ENCODE measurements around the gene GPC1. TPM values are rescaled to one million over a fixed set of nuclear protein-coding genes. Genes with fewer than 3 reads are reported as not detected.

Gene GPC1
- total and polyA plus RNA-seq, 12 donors: 104 to 287 (median 181) TPM

- peaks cover 0 to 16% (median 10%) of the 10 kb centered on the region in 9 donors for H3K4me1 ChIP-seq
- no peak for DNase-seq
- TF ChIP-seq CTCF (IDR thresholded peaks at IDR 0.05): no peak
- no peak overlapping the region for H3K27ac ChIP-seq
- intact Hi-C loops (cut with DNase I): no loop called here
- H3K36me3 ChIP-seq: peaks cover 0 to 15% (median 4%) of the 10 kb centered on the region in 9 donors
- WGBS, 2 donors: 92 to 93% methylated on average over 6 of the region's 6 CpGs
- H3K4me3 ChIP-seq: no peak overlapping the region
- ATAC-seq: peak in 1 of 8 donors; percentile 2
- H3K27me3 ChIP-seq: no peaks in the 10 kb centered on the region
- peaks cover 0 to 31% (median 15%) of the 10 kb centered on the region in 11 donors for H3K9me3 ChIP-seq
These were observed 34.3 kb downstream of the GPC1 start for GRCh38 chr2:240469740-240470139.

- intact Hi-C loops (cut with DNase I): no loop called here
- no peaks in the 10 kb centered on the region for H3K4me1 ChIP-seq
- no peaks in the 10 kb centered on the region for H3K27me3 ChIP-seq
- 96 to 97% methylated on average over 11 of the region's 11 CpGs for WGBS, 2 donors
- H3K27ac ChIP-seq: no peak overlapping the region
- H3K4me3 ChIP-seq: no peak overlapping the region
- no peaks in the 10 kb centered on the region for H3K36me3 ChIP-seq
- DNase-seq (no peak), ATAC-seq (no peak)
- H3K9me3 ChIP-seq: peaks cover 0 to 49% (median 18%) of the 10 kb centered on the region in 11 donors
- no peak for TF ChIP-seq CTCF (IDR thresholded peaks at IDR 0.05)
These were observed 36.8 kb downstream of the GPC1 start for GRCh38 chr2:240472078-240472790.

- no peak overlapping the region for H3K27ac ChIP-seq
- intact Hi-C loops (cut with DNase I): no loop called here
- no peaks in the 10 kb centered on the region for H3K36me3 ChIP-seq
- H3K4me3 ChIP-seq: no peak overlapping the region
- TF ChIP-seq CTCF (IDR thresholded peaks at IDR 0.05): no peak
- 96 to 97% methylated on average over 4 of the region's 4 CpGs for WGBS, 2 donors
- ATAC-seq (no peak), DNase-seq (no peak)
- no peaks in the 10 kb centered on the region for H3K27me3 ChIP-seq
- no peaks in the 10 kb centered on the region for H3K4me1 ChIP-seq
- peaks cover 0 to 49% (median 18%) of the 10 kb centered on the region in 11 donors for H3K9me3 ChIP-seq
These were observed 37.7 kb downstream of the GPC1 start for GRCh38 chr2:240473211-240473610.

GRCh38 chr2:240477916-240478315, 42.5 kb downstream of the GPC1 start:
- ATAC-seq (no peak), DNase-seq (no peak)
- no peak overlapping the region for H3K4me3 ChIP-seq
- TF ChIP-seq CTCF (IDR thresholded peaks at IDR 0.05): no peak
- no peak overlapping the region for H3K27ac ChIP-seq
- no peaks in the 10 kb centered on the region for H3K27me3 ChIP-seq
- no peaks in the 10 kb centered on the region for H3K36me3 ChIP-seq
- no peaks in the 10 kb centered on the region for H3K4me1 ChIP-seq
- peaks cover 0 to 39% (median 15%) of the 10 kb centered on the region in 11 donors for H3K9me3 ChIP-seq
- intact Hi-C loops (cut with DNase I): no loop called here
- WGBS, 2 donors: 92% methylated on average over 13 of the region's 13 CpGs

Measured in heart right ventricle (tissue), 16 donors.